ENCODE data around the gene C3.
A peak's percentile ranks its signal among the peaks of the same experiment; 100 is the strongest.
"Not testable (repeated sequence)": the region's sequence is repeated elsewhere in the genome, so short reads cannot be mapped to it uniquely, and the experiment has no call there.

Gene C3

DNA sequence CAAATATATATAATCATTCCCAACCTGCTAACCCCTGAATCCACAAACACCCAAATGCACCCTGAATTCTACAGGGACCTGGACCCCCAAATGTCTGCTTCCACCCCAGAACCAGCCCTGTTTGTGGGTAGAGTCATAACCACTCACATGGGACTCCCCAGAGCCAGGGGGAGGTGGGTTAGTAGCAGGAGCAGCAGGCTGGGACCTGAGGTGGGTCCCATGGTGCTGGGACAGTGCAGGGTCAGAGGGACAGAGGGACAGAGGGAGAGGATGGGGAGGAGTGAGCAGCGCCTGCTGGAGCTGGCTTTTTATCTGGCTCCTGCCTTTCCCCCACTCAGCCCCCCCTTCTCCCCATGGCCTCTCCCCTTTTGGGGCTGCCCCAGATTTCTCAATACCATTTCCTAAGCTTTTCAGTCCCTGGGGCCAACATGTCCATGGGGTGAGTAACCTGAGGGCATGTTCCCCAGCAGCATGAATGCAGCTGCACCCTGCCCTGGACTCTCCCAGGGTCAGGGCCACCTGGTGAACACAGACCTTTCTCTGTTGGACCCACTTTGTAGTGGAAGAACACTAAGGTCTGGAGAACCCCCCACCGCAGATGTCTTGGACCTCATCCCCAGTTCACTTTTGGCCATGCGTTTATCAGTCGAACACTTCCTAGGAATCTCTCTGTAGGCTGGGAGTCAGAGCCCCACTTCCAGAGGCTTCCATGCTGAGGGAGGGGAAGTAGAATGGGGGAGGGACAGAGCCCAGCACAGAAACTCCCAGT lies at the start of gene C3:
C3 (minus strand) TSS at position 282 of the 769 bp plus-strand sequence; CDS start at position 221, 61 bp downstream.
- DNase-seq = no peak

DNA sequence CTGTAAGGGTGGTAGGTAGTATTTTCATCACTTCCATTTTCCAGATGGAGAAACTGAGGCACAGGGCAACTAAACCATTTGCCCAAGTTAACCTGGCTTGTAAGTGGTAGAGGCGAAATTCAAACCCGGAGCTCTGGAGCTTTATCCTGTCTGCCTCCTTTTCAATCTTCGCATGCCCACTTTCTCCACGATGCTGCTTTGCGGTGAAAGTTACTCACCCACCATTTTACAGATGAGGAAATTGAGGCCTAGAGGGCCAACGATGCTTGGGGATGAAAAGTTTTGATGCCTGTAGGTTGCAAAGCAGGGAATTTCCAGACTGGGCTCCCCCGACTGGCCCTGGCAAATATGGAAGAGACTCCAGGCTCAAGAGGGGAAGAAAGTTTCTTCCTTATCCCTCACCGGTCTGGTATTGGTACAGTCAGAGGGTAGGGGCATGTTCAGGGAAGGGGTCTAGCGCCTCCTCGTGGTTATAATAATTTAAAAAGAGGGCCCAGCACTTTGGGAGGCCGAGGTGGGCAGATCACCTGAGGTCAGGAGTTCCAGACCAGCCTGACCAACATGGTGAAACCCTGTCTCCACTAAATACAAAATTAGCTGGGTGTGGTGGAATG lies 48.7 kb upstream of the C3 start:
- no peak for DNase-seq

DNA sequence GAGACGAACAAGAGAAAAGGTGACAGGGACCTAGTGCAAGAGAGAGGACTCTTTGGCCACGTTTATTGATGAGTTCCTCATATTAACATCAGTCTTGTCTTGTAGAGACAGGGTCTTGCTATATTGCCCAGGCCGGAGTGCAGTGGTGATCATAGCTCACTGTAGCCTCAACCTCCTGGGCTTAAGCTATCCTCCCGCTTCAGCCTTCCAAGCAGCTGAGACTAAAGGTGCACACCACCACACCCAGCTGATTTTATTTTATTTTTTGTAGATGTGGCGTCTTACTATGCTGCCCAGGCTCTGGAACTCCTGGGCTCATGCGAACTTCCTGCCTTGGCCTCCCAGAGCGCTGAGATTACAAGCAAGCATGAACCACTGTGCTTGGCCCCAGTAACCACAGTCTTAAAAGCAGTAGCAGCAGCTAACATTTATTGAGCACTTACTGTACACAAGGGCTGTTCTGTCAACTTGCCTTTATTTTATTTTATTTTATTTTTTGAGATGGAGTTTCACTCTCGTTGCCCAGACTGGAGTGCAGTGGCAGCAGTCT lies 47.9 kb upstream of the C3 start:
- no peak for DNase-seq

GRCh38 chr19:6767357-6768235 lies 47.1 kb upstream of the C3 start, which contains the start of gene SH2D3A:
TSS of gene SH2D3A (minus strand) at chr19:6767435. CDS start at chr19:6763748, 3,687 bp downstream.
- DNase-seq = peak; percentile 76

DNA sequence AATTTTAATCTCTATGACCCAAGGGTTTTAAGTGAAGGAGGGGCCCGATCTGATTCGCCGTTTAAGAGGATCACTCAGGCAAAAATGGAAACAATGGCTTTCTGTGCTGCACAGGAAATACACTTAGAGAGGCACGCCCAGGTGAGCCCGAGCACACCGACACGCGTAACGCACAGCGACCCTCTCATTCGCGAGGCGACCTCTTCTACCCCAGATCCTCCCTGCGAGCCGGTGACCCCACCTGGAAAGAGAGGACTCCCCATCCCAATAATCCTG lies 46.6 kb upstream of the C3 start:
- DNase-seq = no peak

DNA sequence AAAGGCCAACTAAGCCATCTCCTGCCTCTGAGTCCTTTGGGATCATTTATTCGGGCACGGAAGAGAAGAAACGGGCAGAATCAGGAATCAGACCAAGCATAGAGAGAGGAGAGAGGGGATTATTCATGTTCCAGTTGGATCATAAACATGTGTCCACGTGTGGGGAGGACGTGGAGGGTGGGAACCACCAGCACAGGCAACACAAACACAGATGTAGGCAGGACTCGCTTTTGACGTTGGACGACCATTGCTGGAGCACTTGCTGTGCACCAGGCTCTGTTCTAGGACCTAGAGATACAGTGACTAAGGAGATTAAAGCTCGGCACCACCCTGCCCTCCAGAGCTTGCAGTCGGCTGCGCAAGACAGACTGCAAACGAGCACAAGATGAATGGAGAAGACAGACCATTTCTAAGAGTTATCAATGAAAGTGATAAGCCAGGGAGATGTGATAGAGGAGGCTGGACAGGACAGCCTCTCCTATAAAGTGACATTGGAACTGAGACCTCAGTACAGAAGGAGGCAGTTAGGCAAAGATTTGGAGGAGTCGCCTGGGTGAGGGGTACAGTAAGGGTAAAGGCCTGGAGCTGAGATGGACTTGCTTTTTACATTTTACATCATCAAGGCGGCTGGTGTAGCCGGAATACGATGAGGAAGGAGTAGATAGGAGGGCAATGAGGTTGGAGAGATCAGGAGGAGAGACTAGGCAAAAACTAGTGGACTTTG lies 46.1 kb upstream of the C3 start:
- no peak for DNase-seq

DNA sequence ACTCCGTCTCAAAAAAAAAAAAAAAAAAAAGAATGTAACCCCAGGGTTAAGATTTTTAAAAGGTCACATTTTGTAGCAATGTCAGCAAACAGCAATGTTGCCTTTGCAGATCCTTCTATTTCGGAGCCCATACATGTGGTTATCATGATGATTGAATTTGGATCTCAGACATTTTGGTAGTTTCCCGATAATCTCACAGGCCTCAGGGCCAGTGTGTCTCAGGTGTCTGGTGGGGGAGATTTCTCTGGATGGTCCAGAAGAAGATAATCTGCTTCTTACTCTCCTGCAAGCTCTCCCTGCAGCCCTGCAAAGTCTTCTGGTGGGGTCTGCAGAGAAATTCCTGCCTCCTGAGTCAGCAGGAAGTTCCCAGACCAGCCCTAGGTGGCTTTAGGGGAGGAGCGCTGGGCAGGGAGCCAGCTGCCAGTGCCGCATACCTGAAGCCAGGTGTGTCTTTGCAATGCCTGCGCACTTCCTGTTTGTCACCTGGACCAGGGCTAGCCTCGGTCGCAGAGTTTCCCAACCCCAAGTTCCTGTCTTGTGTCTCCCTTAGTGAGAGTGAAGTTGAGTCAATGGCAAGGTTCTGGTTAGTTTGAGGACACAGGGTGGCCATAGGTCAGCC lies 45.4 kb upstream of the C3 start:
- peak; percentile 51 for DNase-seq

DNA sequence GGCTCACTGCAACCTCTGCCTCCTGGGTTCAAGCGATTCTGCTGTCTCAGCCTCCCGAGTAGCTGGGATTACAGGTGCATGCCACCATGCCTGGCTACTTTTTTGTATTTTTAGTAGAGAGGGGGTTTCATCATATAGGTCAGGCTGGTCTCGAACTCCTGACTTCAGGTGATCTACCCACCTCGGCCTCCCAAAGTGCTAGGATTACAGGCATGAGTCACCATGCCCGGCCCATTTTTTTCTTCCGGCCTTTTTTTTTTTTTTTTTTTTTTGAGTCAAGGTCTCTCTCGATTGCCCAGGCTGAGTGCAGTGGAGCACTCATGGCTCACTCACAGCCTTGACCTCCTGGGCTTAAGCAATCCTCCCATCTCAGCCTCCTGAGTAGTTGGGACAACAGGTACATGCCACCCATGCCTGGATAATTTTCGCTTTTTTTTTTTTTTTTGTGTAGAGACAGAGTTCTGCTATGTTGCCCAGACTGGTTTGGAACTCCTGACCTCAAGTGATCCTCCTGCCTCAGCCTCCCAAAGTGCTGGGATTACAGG lies 41.9 kb upstream of the C3 start:
- DNase-seq = not testable (repeated sequence)

DNA sequence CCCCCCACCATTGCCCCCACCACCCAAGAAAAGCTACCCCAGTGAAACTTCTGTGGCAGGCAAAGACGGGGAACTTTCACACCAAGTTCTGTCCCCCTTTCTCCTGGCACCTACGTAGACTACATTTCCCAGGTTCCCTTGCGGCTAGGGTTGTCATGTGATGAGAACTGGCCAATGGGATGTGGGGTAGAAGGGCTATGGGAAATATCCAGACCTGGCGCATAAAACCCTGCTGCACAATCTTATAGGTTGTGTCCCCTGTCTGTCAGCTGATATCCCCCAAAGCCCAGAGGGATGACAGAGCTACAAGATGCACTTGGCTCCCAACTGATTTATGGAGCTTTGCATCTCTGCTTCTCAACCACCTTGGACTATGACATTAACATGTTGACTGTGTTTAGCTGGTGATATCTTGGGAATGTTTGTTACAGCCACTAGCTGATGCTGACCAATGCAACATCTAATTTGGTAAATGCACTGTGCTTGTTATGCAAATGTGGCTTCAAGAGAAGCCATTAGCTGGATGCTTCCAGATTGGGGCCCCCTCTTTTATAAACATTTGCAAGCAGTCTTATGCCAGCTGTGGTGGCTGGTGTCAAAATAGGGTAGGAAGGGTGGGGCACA lies 40.7 kb upstream of the C3 start:
- DNase-seq = no peak

DNA sequence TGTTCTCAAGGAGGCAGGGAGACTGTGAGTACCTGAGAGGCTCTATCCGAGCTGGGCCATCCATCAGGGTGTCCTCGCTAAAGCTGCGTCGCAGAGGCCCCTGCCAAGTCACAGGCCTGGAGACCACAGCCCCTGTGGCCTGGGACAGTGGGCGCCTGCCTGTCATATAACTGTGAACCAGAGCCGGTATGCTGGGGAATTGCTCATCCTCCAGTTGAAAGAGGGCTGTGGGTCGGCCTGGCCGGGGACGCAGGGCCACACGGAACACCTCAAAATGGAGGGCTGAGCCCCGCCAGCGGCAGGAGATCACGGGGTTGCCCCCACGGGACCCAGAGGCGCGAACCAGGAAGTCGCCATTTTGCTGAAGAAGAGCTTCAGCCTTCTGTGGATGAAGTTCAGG lies 40.2 kb upstream of the C3 start:
- DNase-seq = no peak

GRCh38 chr19:6754653-6755463 lies 34.4 kb upstream of the C3 start:
- DNase-seq = no peak

DNA sequence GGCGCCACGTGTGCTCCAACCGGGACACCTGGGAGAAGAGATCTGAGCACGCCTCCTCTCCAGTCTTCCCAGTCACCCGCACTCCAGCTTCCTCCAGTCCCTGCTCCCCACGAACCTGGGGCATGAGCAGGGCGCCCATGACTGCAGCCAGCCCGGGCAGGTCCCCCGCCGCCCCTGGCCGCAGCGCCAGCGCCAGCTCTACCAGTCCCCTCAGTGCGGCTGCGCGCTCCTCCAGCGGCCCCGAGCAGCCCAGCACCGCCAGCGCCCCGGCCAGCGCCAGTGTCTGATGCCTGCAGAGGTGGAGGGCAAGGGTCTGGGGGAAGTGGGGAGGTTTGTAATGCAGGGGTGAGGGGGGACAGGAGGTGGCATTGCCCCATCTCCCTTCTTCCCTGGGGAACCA lies 33.7 kb upstream of the C3 start:
- DNase-seq = no peak

- DNase-seq = no peak
Observed at GRCh38 chr19:6753178-6754031, 33.0 kb upstream of the C3 start.

DNA sequence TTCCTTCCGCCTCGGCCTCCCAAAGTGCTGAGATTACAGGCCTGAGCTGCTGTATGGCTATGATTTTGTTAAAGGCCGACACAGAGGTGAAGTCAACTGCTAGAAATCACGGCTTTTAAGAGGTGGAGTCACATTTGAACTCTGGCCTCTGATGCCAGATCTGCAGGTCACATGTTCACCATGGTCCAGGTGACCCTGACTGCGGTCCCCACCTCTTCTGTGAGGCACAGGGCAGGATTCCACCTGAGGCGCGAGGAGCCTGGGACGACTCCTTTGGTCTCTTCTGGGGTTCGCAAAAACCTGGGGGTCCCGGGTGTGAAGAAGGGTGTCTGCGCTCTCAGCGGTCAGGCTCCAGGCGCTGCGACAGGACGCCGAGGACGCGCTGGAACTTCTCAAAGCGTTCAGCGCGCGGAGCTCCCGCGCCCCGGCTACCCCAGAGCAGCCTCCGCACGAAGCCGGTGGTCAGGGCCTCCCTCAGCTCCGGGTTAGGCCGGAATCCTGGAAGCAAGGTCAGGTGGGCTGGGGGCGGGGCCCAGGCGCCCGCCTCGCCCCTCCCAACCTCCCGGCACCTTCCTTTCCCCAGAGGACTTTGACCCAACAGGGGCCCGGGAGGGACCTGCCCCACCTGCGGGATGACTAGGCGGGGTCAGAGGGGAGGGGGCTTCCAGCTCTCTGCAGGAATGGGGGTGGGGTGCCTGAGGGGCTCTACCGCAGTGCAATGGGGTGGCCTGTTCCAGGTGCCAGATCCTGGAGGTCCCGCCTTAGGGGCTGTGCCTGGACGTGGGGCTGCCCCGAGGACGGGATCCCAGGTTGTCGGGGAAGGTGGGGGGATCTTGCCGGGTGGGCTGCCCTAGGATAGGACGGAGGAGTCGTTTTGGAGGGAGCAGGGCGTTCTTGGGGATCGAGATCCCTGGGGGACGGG lies 32.1 kb upstream of the C3 start:
- DNase-seq = no peak

DNA sequence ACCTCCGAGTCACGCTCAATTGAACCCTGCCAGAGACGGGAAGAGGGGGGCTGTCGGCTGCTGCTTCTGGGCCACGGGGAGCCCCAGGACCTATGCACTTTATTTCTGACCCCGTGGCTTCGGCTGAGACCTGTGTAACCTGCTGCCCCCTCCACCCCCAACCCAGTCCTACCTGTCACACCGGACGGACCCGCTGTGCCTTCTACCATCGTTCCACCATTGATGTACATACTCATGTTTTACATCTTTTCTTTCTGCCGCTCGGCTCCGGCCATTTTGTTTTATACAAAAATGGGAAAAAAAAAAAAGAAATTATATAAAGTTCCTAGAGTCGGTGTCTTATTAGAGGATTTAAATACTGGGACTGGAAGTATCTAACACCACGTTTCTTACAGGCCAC lies 30.7 kb upstream of the C3 start:
- no peak for DNase-seq

- no peak for DNase-seq
Observed at GRCh38 chr19:6750062-6750461, 29.6 kb upstream of the C3 start.

DNA sequence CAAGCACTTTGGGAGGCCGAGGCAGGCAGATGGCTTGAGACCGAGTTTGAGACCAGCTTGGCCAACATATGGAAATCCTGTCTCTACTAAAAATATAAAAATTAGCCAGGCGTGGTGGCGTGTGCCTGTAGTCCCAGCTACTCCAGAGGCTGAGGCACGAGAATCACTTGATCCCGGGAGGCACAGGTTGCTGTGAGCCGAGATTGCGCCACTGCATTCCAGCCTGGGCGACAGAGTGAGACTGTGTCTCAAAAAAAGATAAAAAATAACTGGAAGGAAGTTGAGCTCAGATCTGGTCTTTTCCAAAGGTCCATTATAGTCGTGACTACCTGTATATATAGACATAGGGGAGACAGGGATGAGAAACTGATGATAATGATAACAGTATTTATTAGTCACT lies 28.1 kb upstream of the C3 start:
- DNase-seq = not testable (repeated sequence)

- DNase-seq = no peak
Observed at GRCh38 chr19:6745965-6746364, 25.5 kb upstream of the C3 start.
